Lung (tissue), 16 donors: ENCODE results near the gene SPATA22. TPM values are rescaled to one million over a fixed set of nuclear protein-coding genes. Genes with fewer than 3 reads are reported as not detected.
"Not testable (repeated sequence)": the region's sequence is repeated elsewhere in the genome, so short reads cannot be mapped to it uniquely, and the experiment has no call there.

Experiments
- ATAC-seq: fragments of 200-7000 bp; cut with Tn5 transposase; one replicate; pipeline ENCODE4 v1.9.1; 2020; ENCODE audit warnings: moderate number of reproducible peaks; ENCODE audit not compliant: insufficient read depth, low FRiP score
- DNase-seq, 3 donors: peaks; one replicate each; pipeline ENCODE4 v3.0.0-alpha.2; 2013 to 2017
- H3K27ac ChIP-seq, 2 donors: one replicate each; pipeline ENCODE4 v1.5.1; 2013; ENCODE audit warnings: mild to moderate bottlenecking in 2 of 2, moderate library complexity in 2 of 2, control low read depth in 1 of 2, inconsistent platforms in 1 of 2, low read depth in 1 of 2, low read length in 1 of 2
- H3K27me3 ChIP-seq, 3 donors: one replicate each; pipeline ENCODE4 v1.5.1; 2013; ENCODE audit warnings: low read length in 2 of 3; ENCODE audit not compliant: control insufficient read depth in 3 of 3, insufficient read depth in 3 of 3
- H3K36me3 ChIP-seq, 4 donors: one replicate each; pipeline ENCODE4 v1.5.1; 2013; ENCODE audit warnings: low read length in 4 of 4, mild to moderate bottlenecking in 1 of 4, moderate library complexity in 1 of 4; ENCODE audit not compliant: control insufficient read depth in 4 of 4, insufficient read depth in 4 of 4
- H3K4me1 ChIP-seq, 5 donors: one replicate each; pipeline ENCODE4 v1.5.1; 2013; ENCODE audit warnings: low read length in 5 of 5, mild to moderate bottlenecking in 2 of 5, moderate library complexity in 1 of 5; ENCODE audit not compliant: control insufficient read depth in 5 of 5, insufficient read depth in 5 of 5
- H3K4me3 ChIP-seq: one replicate; pipeline ENCODE4 v1.5.1; 2013; ENCODE audit warnings: mild to moderate bottlenecking, control low read depth, moderate library complexity
- H3K9ac ChIP-seq, 2 donors: one replicate each; pipeline ENCODE4 v1.5.1; 2013; ENCODE audit warnings: low read length in 2 of 2, control low read depth in 1 of 2; ENCODE audit not compliant: insufficient read depth in 1 of 2
- H3K9me3 ChIP-seq, 4 donors: one replicate each; pipeline ENCODE4 v1.5.1; 2013; ENCODE audit warnings: low read length in 3 of 4, mild to moderate bottlenecking in 1 of 4, moderate library complexity in 1 of 4; ENCODE audit not compliant: control insufficient read depth in 4 of 4, insufficient read depth in 3 of 4
- CTCF ChIP-seq: IDR thresholded peaks from 2 replicates; pipeline ENCODE4 v1.5.1; 2012; ENCODE audit warnings: mild to moderate bottlenecking; ENCODE audit errors: control extremely low read depth, extremely low read depth
- WGBS, 2 donors: extraction: QIAGEN DNeasy Blood & Tissue Kit; methylation state at CpG; one replicate each; pipeline ENCODE4 v1.1.7; 2013; 5-methylcytosine and 5-hydroxymethylcytosine counted together
- long read RNA-seq, 5 donors: transcript quantifications; one replicate each; lab custom pipeline, GENCODE V29; 2026
- polyA plus RNA-seq, 2 donors: library from polyadenylated mRNA; stranded (reverse); fragments of 200-250 nt; gene quantifications; one replicate each; pipeline ENCODE4 v1.2.1, GENCODE V29; 2013
- total RNA-seq, 2 donors: library from RNA; depleted of rRNA in 1 of 2; stranded (reverse); fragments of >200 nt in 1 of 2; gene quantifications; one replicate each; pipeline ENCODE4 v1.2.1, GENCODE V29; 2014 to 2021
- donor health status: control.
- donor health status: control.
- donor health status: Bipolar disorder and iron deficiency.
- donor health status: healthy.
- donor health status: DM: yes; HTN: yes; CAD: no.

SPATA22 gene
- total RNA-seq (not detected), polyA plus RNA-seq (under 1 TPM; 0.06 to 0.12 TPM)
- long read RNA-seq, donor 1: 0 reads
- long read RNA-seq, donor 2, partial matches to known transcripts: 8 of 8 reads
- long read RNA-seq, donor 2, other reads (novel, unspliced or antisense): 0 of 8 reads
- long read RNA-seq, donor 3: 0 reads
- long read RNA-seq, donor 4: 0 reads
- long read RNA-seq, donor 5: 0 reads

GRCh38 chr17:3471599-3471998 is at the start of gene SPATA22:
SPATA22 (minus strand) TSS chr17:3471819; CDS start chr17:3469325, 2,494 bp downstream.
- no peak for TF ChIP-seq CTCF
- H3K36me3 ChIP-seq: no peaks in the 10 kb centered on the region
- H3K9me3 ChIP-seq: no peaks in the 10 kb centered on the region
- no peak within 1 kb of the TSS for H3K9ac ChIP-seq
- H3K27ac ChIP-seq: no peak within 1 kb of the TSS
- H3K27me3 ChIP-seq: no peaks in the 10 kb centered on the region
- no peak within 1 kb of the TSS for H3K4me3 ChIP-seq
- DNase-seq (no peak), ATAC-seq (no peak)
- WGBS, 2 donors: 96% methylated on average over 38 of the region's 38 CpGs
- H3K4me1 ChIP-seq: peaks cover 0 to 26% (median 0%) of the 10 kb centered on the region in 5 donors

- H3K27me3 ChIP-seq, H3K9me3 ChIP-seq, H3K4me3 ChIP-seq: not testable (repeated sequence)
Measured at GRCh38 chr17:3519472-3519871, 47.9 kb upstream of the SPATA22 start.

GRCh38 chr17:3514873-3515272 is 43.3 kb upstream of the SPATA22 start:
- WGBS, 2 donors: 73 to 76% methylated on average over 9 of the region's 9 CpGs

More at GRCh38 chr17:3519472-3519871, 47.9 kb upstream of the SPATA22 start:
- not testable (repeated sequence) for ATAC-seq, H3K9ac ChIP-seq, H3K27ac ChIP-seq, DNase-seq, H3K4me1 ChIP-seq, H3K36me3 ChIP-seq
- 92 to 96% methylated on average over 4 of the region's 4 CpGs for WGBS, 2 donors

GRCh38 chr17:3514167-3514566 is 42.5 kb upstream of the SPATA22 start:
- H3K9me3 ChIP-seq, ATAC-seq, H3K4me3 ChIP-seq, DNase-seq, H3K27me3 ChIP-seq, H3K36me3 ChIP-seq, H3K27ac ChIP-seq, H3K9ac ChIP-seq: not testable (repeated sequence)
- peaks cover 0 to 24% (median 7%) of the 10 kb centered on the region in 5 donors for H3K4me1 ChIP-seq
- 90 to 94% methylated on average over 11 of the region's 11 CpGs for WGBS, 2 donors

More at GRCh38 chr17:3514873-3515272, 43.3 kb upstream of the SPATA22 start:
- H3K27ac ChIP-seq: no peak overlapping the region
- DNase-seq: no peak
- H3K9ac ChIP-seq: no peak overlapping the region
- peaks cover 0 to 24% (median 7%) of the 10 kb centered on the region in 5 donors for H3K4me1 ChIP-seq
- H3K27me3 ChIP-seq: no peaks in the 10 kb centered on the region
- H3K9me3 ChIP-seq: no peaks in the 10 kb centered on the region
- ATAC-seq: no peak
- peaks cover 0 to 2% (median 0%) of the 10 kb centered on the region in 4 donors for H3K36me3 ChIP-seq
- no peak for TF ChIP-seq CTCF
- H3K4me3 ChIP-seq: no peak overlapping the region
